Loucy (cell line): Measurements from ENCODE around the gene DGCR8.

ENCODE experiments used
- CTCF ChIP-seq: fragments of 200-600 bp; sonication (generic); conservative IDR thresholded peaks from 2 replicates; pipeline ENCODE4 v1.5.1; 2014; ENCODE audit warnings: mild to moderate bottlenecking, antibody characterized with exemption, low read length
- EZH2phosphoT487 ChIP-seq: fragments of 200-600 bp; IDR thresholded peaks from 2 replicates; pipeline ENCODE4 v1.6.1; 2018; ENCODE audit warnings: antibody characterized with exemption, mild to moderate bottlenecking, moderate library complexity, borderline replicate concordance

GRCh38 chr22:20096574-20097420 is 16.8 kb downstream of the DGCR8 start:
- no peak for TF ChIP-seq CTCF
- TF ChIP-seq EZH2phosphoT487 = no peak
